H9 (cell line): ENCODE measurements around the gene ABCA1. TPM values are rescaled to one million over a fixed set of nuclear protein-coding genes. Genes with fewer than 3 reads are reported as not detected.

Source experiments
- DNase-seq: peaks from one replicate; pipeline ENCODE4 v3.0.0-alpha.2; 2017
- H2AFZ ChIP-seq: one replicate; pipeline ENCODE4 v1.6.1; 2013; ENCODE audit warnings: mild to moderate bottlenecking, low read length, control low read depth, moderate library complexity
- H2AK5ac ChIP-seq: 2 replicates; pipeline ENCODE4 v1.6.1; 2013; ENCODE audit warnings: low read length, control low read depth, mixed read lengths; ENCODE audit not compliant: insufficient read length
- H2BK120ac ChIP-seq: one replicate; pipeline ENCODE4 v1.6.1; 2013; ENCODE audit warnings: low read depth, mild to moderate bottlenecking, low read length, control low read depth, inconsistent platforms; ENCODE audit not compliant: poor library complexity, severe bottlenecking
- H2BK12ac ChIP-seq: 2 replicates; pipeline ENCODE4 v1.6.1; 2013; ENCODE audit warnings: low read length, control low read depth, mixed read lengths, low read depth; ENCODE audit not compliant: insufficient read length
- H2BK15ac ChIP-seq: 2 replicates; pipeline ENCODE4 v1.6.1; 2013; ENCODE audit warnings: low read depth, low read length, control low read depth
- H2BK20ac ChIP-seq: one replicate; pipeline ENCODE4 v1.6.1; 2013; ENCODE audit warnings: low read depth, mild to moderate bottlenecking, low read length, control low read depth, inconsistent platforms; ENCODE audit not compliant: poor library complexity, severe bottlenecking
- H2BK5ac ChIP-seq: 2 replicates; pipeline ENCODE4 v1.6.1; 2013; ENCODE audit warnings: low read length, control low read depth, mixed read lengths; ENCODE audit not compliant: insufficient read length
- H3K14ac ChIP-seq: 2 replicates; pipeline ENCODE4 v1.6.1; 2013; ENCODE audit warnings: low read length, control low read depth; ENCODE audit not compliant: insufficient read depth
- H3K18ac ChIP-seq: 2 replicates; pipeline ENCODE4 v1.6.1; 2013; ENCODE audit warnings: low read depth, mild to moderate bottlenecking, mixed read lengths, low read length, control low read depth; ENCODE audit not compliant: insufficient read length
- H3K23ac ChIP-seq: 2 replicates; pipeline ENCODE4 v1.6.1; 2013; ENCODE audit warnings: low read length, control low read depth, mixed read lengths, low read depth; ENCODE audit not compliant: insufficient read length
- H3K23me2 ChIP-seq: 2 replicates; pipeline ENCODE4 v1.6.1; 2013; ENCODE audit warnings: low read depth, mild to moderate bottlenecking, mixed read lengths, low read length, control low read depth; ENCODE audit not compliant: insufficient read length, poor library complexity, severe bottlenecking
- H3K27ac ChIP-seq: 2 replicates; pipeline ENCODE4 v1.5.1; 2013; ENCODE audit warnings: low read length, control low read depth, mixed read lengths, low read depth; ENCODE audit not compliant: insufficient read length
- H3K27me3 ChIP-seq: 2 replicates; pipeline ENCODE4 v1.6.1; 2013; ENCODE audit warnings: low read length, control low read depth, inconsistent platforms; ENCODE audit not compliant: insufficient read depth
- H3K4ac ChIP-seq: 2 replicates; pipeline ENCODE4 v1.6.1; 2013; ENCODE audit warnings: low read depth, mild to moderate bottlenecking, control low read depth, inconsistent platforms, low read length, moderate library complexity
- H3K4me1 ChIP-seq: 2 replicates; pipeline ENCODE4 v1.6.1; 2013; ENCODE audit warnings: low read length, control low read depth, inconsistent platforms; ENCODE audit not compliant: insufficient read depth
- H3K4me2 ChIP-seq: 2 replicates; pipeline ENCODE4 v1.6.1; 2013; ENCODE audit warnings: low read length, control low read depth, mixed read lengths; ENCODE audit not compliant: insufficient read length, insufficient read depth
- H3K56ac ChIP-seq: 2 replicates; pipeline ENCODE4 v1.6.1; 2013; ENCODE audit warnings: low read depth, mild to moderate bottlenecking, mixed read lengths, low read length, control low read depth; ENCODE audit not compliant: insufficient read length
- H3K79me1 ChIP-seq: 2 replicates; pipeline ENCODE4 v1.6.1; 2013; ENCODE audit warnings: low read depth, mild to moderate bottlenecking, moderate library complexity, low read length, control low read depth, inconsistent platforms; ENCODE audit not compliant: insufficient read depth, poor library complexity, severe bottlenecking
- H3K79me2 ChIP-seq: 2 replicates; pipeline ENCODE4 v1.6.1; 2013; ENCODE audit warnings: low read length, control low read depth, inconsistent platforms; ENCODE audit not compliant: insufficient read depth
- H3K9ac ChIP-seq: 2 replicates; pipeline ENCODE4 v1.6.1; 2013; ENCODE audit warnings: low read length, control low read depth, mixed read lengths; ENCODE audit not compliant: insufficient read length; ENCODE audit errors: extremely low read depth
- H3K9me3 ChIP-seq: one replicate; pipeline ENCODE4 v1.6.1; 2013; ENCODE audit warnings: low read depth, low read length, inconsistent platforms; ENCODE audit not compliant: control insufficient read depth
- H3T11ph ChIP-seq: one replicate; pipeline ENCODE4 v1.6.1; 2013; ENCODE audit warnings: mild to moderate bottlenecking, low read length, control low read depth, inconsistent platforms
- H4K20me1 ChIP-seq: one replicate; pipeline ENCODE4 v1.6.1; 2013; ENCODE audit not compliant: control insufficient read depth, insufficient read length, insufficient read depth
- H4K5ac ChIP-seq: 2 replicates; pipeline ENCODE4 v1.6.1; 2013; ENCODE audit warnings: low read depth, mild to moderate bottlenecking, mixed read lengths, low read length, control low read depth; ENCODE audit not compliant: insufficient read length
- H4K8ac ChIP-seq: replicated peaks from 2 replicates; pipeline ENCODE4 v1.6.1; 2013; ENCODE audit warnings: low read length, control low read depth, mixed read lengths, low read depth; ENCODE audit not compliant: insufficient read length
- H4K91ac ChIP-seq: 2 replicates; pipeline ENCODE4 v1.6.1; 2013; ENCODE audit warnings: low read depth, mild to moderate bottlenecking, moderate library complexity, mixed read lengths, low read length, control low read depth; ENCODE audit not compliant: insufficient read length
- H3K27ac Mint-ChIP-seq, 3 experiments: 2 replicates in 2 of 3; 3 replicates in 1 of 3; pipeline ENCODE4 v1.8.0; 2020 to 2021; ENCODE audit warnings: mixed read lengths in 3 of 3, mild to moderate bottlenecking in 1 of 3, moderate library complexity in 1 of 3
- H3K27me3 Mint-ChIP-seq: 2 replicates; pipeline ENCODE4 v1.8.0; 2021; ENCODE audit warnings: low read depth, mild to moderate bottlenecking, moderate library complexity, mixed read lengths
- H3K36me3 Mint-ChIP-seq, 3 experiments: 2 replicates in 2 of 3; 3 replicates in 1 of 3; pipeline ENCODE4 v1.8.0; 2020 to 2021; ENCODE audit warnings: low read depth in 3 of 3, mixed read lengths in 3 of 3; ENCODE audit not compliant: insufficient read depth in 1 of 3
- H3K4me1 Mint-ChIP-seq, 2 experiments: 2 replicates each; pipeline ENCODE4 v1.8.0; 2020; ENCODE audit warnings: mixed read lengths in 2 of 2
- H3K4me3 Mint-ChIP-seq, 2 experiments: 2 replicates in 1 of 2; 3 replicates in 1 of 2; pipeline ENCODE4 v1.8.0; 2020 to 2021; ENCODE audit warnings: mild to moderate bottlenecking in 2 of 2, mixed read lengths in 2 of 2, moderate library complexity in 1 of 2
- H3K9me3 Mint-ChIP-seq, 2 experiments: 2 replicates in 1 of 2; 3 replicates in 1 of 2; pipeline ENCODE4 v1.8.0; 2020; ENCODE audit warnings: mild to moderate bottlenecking in 2 of 2, mixed read lengths in 2 of 2, moderate library complexity in 1 of 2
- WGBS: extraction: QIAGEN DNeasy Blood & Tissue Kit; methylation state at CpG from one replicate; pipeline ENCODE4 v1.1.7; 2013; ENCODE audit warnings: missing lambda C conversion rate, low lambda C conversion rate, mixed read lengths; ENCODE audit not compliant: insufficient read length; ENCODE audit errors: extremely low coverage; 5-methylcytosine and 5-hydroxymethylcytosine counted together
- total RNA-seq: library from RNA; stranded (reverse); gene quantifications from 2 replicates; pipeline ENCODE4 v1.2.1, GENCODE V29; 2021
- TF ChIP-seq, protein P1 (sequence below): fragments of 200-600 bp; sonication (generic); conservative IDR thresholded peaks from 3 replicates; pipeline ENCODE4 v1.8.0; 2021; ENCODE audit warnings: antibody characterized with exemption, mild to moderate bottlenecking

Gene ABCA1
- total RNA-seq, 1 experiment from 2014 or later: 16.6 TPM

DNA sequence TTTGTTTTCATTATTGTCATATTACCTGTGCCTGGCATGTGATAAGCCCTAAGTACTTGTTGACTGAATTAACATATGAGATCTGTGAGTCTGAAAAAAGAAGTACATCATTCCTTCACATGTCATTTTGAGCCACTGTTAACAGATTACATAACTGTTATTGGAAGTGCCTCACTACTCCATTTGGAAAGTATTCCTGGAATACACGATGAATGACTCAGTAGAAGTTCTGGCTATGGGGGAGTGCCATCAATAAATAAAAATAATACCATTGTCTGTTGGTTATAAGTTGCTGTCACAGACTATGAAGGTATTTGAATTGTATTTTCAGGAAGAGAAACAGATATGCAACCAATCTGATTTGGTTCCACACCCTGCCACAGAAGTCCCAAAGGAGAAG is 151.2 kb downstream of the ABCA1 start:
- no peak overlapping the region for H3K4me2 ChIP-seq
- no peak overlapping the region for H3K27ac ChIP-seq
- no peak overlapping the region for H3K9ac ChIP-seq
- H3K4me1 Mint-ChIP-seq: no peaks in the 10 kb centered on the region
- H3K18ac ChIP-seq: no peak overlapping the region
- H3T11ph ChIP-seq: no peak overlapping the region
- no peak overlapping the region for H3K14ac ChIP-seq
- H3K4me3 Mint-ChIP-seq: no peak overlapping the region
- H2AK5ac ChIP-seq: no peak overlapping the region
- TF ChIP-seq, protein P1, sequence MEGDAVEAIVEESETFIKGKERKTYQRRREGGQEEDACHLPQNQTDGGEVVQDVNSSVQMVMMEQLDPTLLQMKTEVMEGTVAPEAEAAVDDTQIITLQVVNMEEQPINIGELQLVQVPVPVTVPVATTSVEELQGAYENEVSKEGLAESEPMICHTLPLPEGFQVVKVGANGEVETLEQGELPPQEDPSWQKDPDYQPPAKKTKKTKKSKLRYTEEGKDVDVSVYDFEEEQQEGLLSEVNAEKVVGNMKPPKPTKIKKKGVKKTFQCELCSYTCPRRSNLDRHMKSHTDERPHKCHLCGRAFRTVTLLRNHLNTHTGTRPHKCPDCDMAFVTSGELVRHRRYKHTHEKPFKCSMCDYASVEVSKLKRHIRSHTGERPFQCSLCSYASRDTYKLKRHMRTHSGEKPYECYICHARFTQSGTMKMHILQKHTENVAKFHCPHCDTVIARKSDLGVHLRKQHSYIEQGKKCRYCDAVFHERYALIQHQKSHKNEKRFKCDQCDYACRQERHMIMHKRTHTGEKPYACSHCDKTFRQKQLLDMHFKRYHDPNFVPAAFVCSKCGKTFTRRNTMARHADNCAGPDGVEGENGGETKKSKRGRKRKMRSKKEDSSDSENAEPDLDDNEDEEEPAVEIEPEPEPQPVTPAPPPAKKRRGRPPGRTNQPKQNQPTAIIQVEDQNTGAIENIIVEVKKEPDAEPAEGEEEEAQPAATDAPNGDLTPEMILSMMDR: no peak
- no peak overlapping the region for H2BK15ac ChIP-seq
- no peaks in the 10 kb centered on the region for H3K79me1 ChIP-seq
- H2BK120ac ChIP-seq: no peak overlapping the region
- H3K4ac ChIP-seq: no peak overlapping the region
- no peaks in the 10 kb centered on the region for H3K27me3 ChIP-seq
- H3K23ac ChIP-seq: no peak overlapping the region
- H3K36me3 Mint-ChIP-seq: no peaks in the 10 kb centered on the region
- DNase-seq: no peak
- no peak overlapping the region for H2BK12ac ChIP-seq
- H3K4me1 ChIP-seq: no peaks in the 10 kb centered on the region
- no peaks in the 10 kb centered on the region for H3K9me3 Mint-ChIP-seq
- no peak overlapping the region for H4K91ac ChIP-seq
- no peak overlapping the region for H4K8ac ChIP-seq
- H3K23me2 ChIP-seq: no peaks in the 10 kb centered on the region
- WGBS: no CpG with 5 or more reads among the region's 1 CpG
- no peak overlapping the region for H2AFZ ChIP-seq
- no peaks in the 10 kb centered on the region for H3K79me2 ChIP-seq
- no peak overlapping the region for H4K5ac ChIP-seq
- H3K27ac Mint-ChIP-seq: no peak overlapping the region
- H2BK20ac ChIP-seq: no peak overlapping the region
- no peak overlapping the region for H2BK5ac ChIP-seq
- no peaks in the 10 kb centered on the region; the same call in 1 of the 2 replicates for H3K27me3 Mint-ChIP-seq
- H4K20me1 ChIP-seq: no peaks in the 10 kb centered on the region
- H3K56ac ChIP-seq: no peak overlapping the region
- no peaks in the 10 kb centered on the region for H3K9me3 ChIP-seq
